Prostate gland (tissue), 2 donors: ENCODE data around the gene XRCC4. TPM values are rescaled to one million over a fixed set of nuclear protein-coding genes. Genes with fewer than 3 reads are reported as not detected.
"Not testable (repeated sequence)": the region's sequence is repeated elsewhere in the genome, so short reads cannot be mapped to it uniquely, and the experiment has no call there.

Experiments used
- DNase-seq: peaks from one replicate; pipeline ENCODE4 v3.0.0-alpha.2; 2019; ENCODE audit warnings: low spot score
- H3K27ac ChIP-seq, 2 donors: fragments of 200-600 bp; sonication (generic); 2 replicates each; pipeline ENCODE4 v1.5.1; 2017 to 2019
- H3K27me3 ChIP-seq: fragments of 200-600 bp; sonication (generic); replicated peaks from 2 replicates; pipeline ENCODE4 v1.5.1; 2019; ENCODE audit not compliant: insufficient read depth
- H3K36me3 ChIP-seq, 2 donors: fragments of 200-600 bp; sonication (generic); 1 replicate in 1 of 2; 2 replicates in 1 of 2; pipeline versions ENCODE4 v1.5.1 to v1.8.1; 2017 to 2019
- H3K4me1 ChIP-seq: fragments of 200-600 bp; sonication (generic); replicated peaks from 2 replicates; pipeline ENCODE4 v1.5.1; 2019
- H3K4me3 ChIP-seq, 2 donors: fragments of 200-600 bp; sonication (generic); 2 replicates each; pipeline ENCODE4 v1.5.1; 2017 to 2019
- H3K9me3 ChIP-seq: fragments of 200-600 bp; sonication (generic); 2 replicates; pipeline ENCODE4 v1.5.1; 2017
- POLR2A ChIP-seq: fragments of 450-650 bp; IDR thresholded peaks from one replicate; pipeline ENCODE4 v1.6.1; 2016; ENCODE audit warnings: antibody characterized with exemption, mild to moderate bottlenecking
- POLR2AphosphoS5 ChIP-seq: sonication (generic); formaldehyde crosslinking; IDR thresholded peaks from one replicate; pipeline ENCODE4 v1.6.1; 2017; ENCODE audit warnings: antibody characterized with exemption
- WGBS: methylation state at CpG from one replicate; pipeline ENCODE4 v1.1.5; 2018; 5-methylcytosine and 5-hydroxymethylcytosine counted together
- intact Hi-C: fragments of 100-400 bp; cut with DNase I; formaldehyde crosslinking; loops from one replicate; pipeline ENCODE4 v1.14.2; 2022
- total RNA-seq, 2 donors: library from RNA; depleted of rRNA; stranded (reverse); fragments of >200 nt; gene quantifications; one replicate each; pipeline ENCODE4 v1.1.0, GENCODE V29; 2016
- TF ChIP-seq, protein P1 (sequence below), 4 experiments: fragments of 200-600 bp in 2 of 4; fragments of 450-650 bp in 2 of 4; sonication (generic) in 2 of 4; IDR thresholded peaks; 1 replicate in 3 of 4; 2 replicates in 1 of 4; pipeline ENCODE4 v1.5.1; 2016 to 2019; ENCODE audit warnings: antibody characterized with exemption in 4 of 4, mild to moderate bottlenecking in 2 of 4, moderate library complexity in 2 of 4

The XRCC4 gene
- total RNA-seq, 2 donors from 2014 or later, result 7.3 to 11.4 TPM

DNA sequence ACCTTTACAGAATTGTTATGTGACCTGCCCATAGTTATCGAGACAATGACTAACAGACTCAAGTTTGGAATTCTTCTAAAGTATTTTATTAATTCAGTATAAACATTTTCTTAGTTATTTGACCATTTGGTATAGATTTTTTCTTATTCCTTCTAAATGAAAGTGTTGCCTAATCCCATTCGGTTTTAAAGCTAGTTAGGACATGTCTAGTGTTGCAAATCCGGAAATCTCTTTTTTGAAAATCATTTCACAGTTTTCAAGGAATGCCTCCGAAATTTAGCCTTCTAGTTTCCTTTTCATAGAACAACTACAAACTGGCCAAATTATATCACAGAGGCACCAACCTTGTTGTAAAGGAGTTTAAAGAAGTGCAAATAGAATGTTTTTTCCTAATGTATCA, 171.8 kb downstream of the XRCC4 start:
- H3K27me3 ChIP-seq, result no peaks in the 10 kb centered on the region
- intact Hi-C loops, result no loop called here
- no peak for DNase-seq
- no peaks in the 10 kb centered on the region for H3K36me3 ChIP-seq
- H3K4me3 ChIP-seq, result no peak overlapping the region
- H3K27ac ChIP-seq, result no peak overlapping the region
- H3K9me3 ChIP-seq, result no peaks in the 10 kb centered on the region
- TF ChIP-seq POLR2AphosphoS5, result no peak
- 69% methylated on average over 4 of the region's 4 CpGs for WGBS
- H3K4me1 ChIP-seq, result no peaks in the 10 kb centered on the region

DNA sequence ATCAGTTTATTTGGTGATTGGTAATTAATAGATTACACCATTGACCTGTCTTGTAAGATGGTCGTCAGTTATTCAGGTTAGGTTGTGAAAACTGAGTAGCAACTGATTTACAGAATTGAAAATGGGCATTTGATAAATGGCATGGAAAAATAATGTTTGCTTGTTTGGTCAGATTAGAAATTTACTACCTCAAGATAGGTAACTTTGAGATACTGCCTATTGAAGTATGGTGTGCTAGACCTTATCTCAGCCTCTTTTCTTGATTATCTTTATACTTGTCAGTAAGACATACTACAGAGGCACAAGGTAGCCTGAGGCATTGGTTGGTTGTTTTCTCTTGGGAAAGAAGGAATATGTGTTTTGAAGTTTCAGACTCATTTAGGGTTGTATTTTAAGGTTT, 174.5 kb downstream of the XRCC4 start:
- TF ChIP-seq POLR2AphosphoS5 (no peak), POLR2A (no peak)
- TF ChIP-seq, protein P1, sequence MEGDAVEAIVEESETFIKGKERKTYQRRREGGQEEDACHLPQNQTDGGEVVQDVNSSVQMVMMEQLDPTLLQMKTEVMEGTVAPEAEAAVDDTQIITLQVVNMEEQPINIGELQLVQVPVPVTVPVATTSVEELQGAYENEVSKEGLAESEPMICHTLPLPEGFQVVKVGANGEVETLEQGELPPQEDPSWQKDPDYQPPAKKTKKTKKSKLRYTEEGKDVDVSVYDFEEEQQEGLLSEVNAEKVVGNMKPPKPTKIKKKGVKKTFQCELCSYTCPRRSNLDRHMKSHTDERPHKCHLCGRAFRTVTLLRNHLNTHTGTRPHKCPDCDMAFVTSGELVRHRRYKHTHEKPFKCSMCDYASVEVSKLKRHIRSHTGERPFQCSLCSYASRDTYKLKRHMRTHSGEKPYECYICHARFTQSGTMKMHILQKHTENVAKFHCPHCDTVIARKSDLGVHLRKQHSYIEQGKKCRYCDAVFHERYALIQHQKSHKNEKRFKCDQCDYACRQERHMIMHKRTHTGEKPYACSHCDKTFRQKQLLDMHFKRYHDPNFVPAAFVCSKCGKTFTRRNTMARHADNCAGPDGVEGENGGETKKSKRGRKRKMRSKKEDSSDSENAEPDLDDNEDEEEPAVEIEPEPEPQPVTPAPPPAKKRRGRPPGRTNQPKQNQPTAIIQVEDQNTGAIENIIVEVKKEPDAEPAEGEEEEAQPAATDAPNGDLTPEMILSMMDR (IDR thresholded peaks at IDR 0.05), result no peak
- no peak overlapping the region for H3K27ac ChIP-seq
- no peaks in the 10 kb centered on the region for H3K4me1 ChIP-seq
- DNase-seq, result no peak
- no peak overlapping the region for H3K4me3 ChIP-seq
- WGBS, result 84% methylated on average over 1 of the region's 1 CpG
- intact Hi-C loops, result no loop called here
- no peaks in the 10 kb centered on the region for H3K36me3 ChIP-seq
- no peaks in the 10 kb centered on the region for H3K9me3 ChIP-seq
- no peaks in the 10 kb centered on the region for H3K27me3 ChIP-seq

DNA sequence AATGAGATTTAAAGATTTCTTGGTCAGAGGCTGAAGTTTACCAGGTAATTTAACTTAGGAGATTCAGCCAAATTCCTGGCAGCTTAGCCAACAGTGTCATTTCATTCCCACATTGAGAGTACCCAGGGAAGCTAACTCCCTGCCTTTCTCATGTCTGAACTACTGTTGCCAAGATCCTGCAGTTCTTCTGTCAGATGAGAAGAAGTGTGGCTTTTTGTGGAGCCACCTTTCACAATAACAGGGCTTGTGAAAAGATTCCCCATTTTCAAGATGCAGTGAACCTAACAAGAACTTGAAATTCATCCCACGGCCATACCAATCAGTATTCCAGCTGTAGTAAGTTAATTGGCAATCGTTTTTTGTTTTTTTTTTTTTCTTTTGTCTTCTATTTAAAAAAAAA, 176.4 kb downstream of the XRCC4 start:
- intact Hi-C loops, result no loop called here
- no peak for DNase-seq

DNA sequence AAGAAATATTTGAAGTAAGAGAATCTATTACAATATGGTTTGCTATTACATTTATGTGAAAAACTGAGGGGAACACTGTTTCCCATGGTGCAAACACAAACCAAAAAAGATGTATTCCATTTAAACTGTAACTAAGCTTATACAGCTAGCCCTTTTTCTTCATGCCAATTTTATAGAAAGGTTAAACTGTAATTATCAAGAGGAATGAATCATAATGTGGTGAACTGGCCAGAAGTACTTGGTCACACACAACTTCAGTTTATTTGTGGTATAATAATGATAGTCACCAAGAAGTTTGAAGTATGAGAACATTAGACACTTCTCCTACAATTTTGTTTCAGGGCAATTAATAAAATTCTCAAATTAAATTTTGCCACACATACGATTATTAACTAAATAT, 177.9 kb downstream of the XRCC4 start:
- intact Hi-C loops, result no loop called here
- Histone ChIP-seq H3K27ac (no peak overlapping the region), H3K9me3 (no peaks in the 10 kb centered on the region), H3K27me3 (no peaks in the 10 kb centered on the region), H3K4me1 (no peaks in the 10 kb centered on the region), H3K4me3 (no peak overlapping the region), H3K36me3 (no peaks in the 10 kb centered on the region)
- 63% methylated on average over 1 of the region's 1 CpG for WGBS
- TF ChIP-seq POLR2AphosphoS5 (no peak), POLR2A (no peak)
- TF ChIP-seq, protein P1 (IDR thresholded peaks at IDR 0.05), result no peak
- no peak for DNase-seq

More for the DNA sequence above, 176.4 kb downstream of the XRCC4 start:
- H3K27ac ChIP-seq, result no peak overlapping the region
- no peaks in the 10 kb centered on the region for H3K36me3 ChIP-seq
- 38% methylated on average over 2 of the region's 2 CpGs for WGBS
- H3K27me3 ChIP-seq, result no peaks in the 10 kb centered on the region
- H3K9me3 ChIP-seq, result no peaks in the 10 kb centered on the region
- H3K4me1 ChIP-seq, result no peaks in the 10 kb centered on the region
- TF ChIP-seq, protein P1 (IDR thresholded peaks at IDR 0.05), result no peak
- no peak for TF ChIP-seq POLR2AphosphoS5
- TF ChIP-seq POLR2A, result no peak
- no peak overlapping the region for H3K4me3 ChIP-seq

DNA sequence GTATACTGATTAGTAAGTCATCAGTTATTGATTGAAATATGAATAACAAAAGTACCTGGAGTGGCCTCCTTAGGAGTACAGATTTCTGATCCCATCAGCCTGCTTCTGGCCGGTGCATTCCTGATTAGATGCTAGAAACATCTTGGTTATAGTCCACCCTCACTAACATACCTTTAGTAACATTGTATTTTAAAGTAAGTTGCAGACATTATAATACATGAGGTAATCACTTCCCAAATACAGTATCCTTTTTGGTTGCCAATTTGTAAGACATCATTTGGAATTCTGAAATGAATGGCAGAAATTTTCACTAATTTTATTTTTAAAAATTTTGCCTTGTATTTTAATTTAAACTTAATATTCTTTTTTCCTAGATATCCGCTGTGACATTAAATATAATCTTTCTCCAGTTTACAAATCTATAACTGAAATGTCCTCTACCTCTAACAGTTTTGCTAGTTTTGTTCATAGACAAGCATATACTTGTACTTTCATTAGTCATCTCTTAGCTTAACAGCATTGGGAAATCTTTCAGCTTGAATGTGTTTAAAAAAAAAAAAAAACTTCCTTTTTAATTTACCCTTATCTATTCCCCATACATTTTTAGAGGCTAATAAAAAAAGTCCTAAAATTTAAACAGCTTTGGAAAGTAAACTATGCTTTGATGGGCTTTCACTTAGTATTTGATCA, 178.9 kb downstream of the XRCC4 start:
- Histone ChIP-seq H3K36me3 (no peaks in the 10 kb centered on the region), H3K27ac (no peak overlapping the region), H3K9me3 (no peaks in the 10 kb centered on the region), H3K4me1 (no peaks in the 10 kb centered on the region), H3K4me3 (no peak overlapping the region), H3K27me3 (no peaks in the 10 kb centered on the region)
- WGBS, result 69% methylated on average over 2 of the region's 2 CpGs
- intact Hi-C loops, result no loop called here
- no peak for DNase-seq
- no peak for TF ChIP-seq POLR2AphosphoS5
- TF ChIP-seq, protein P1 (IDR thresholded peaks at IDR 0.05), result no peak
- no peak for TF ChIP-seq POLR2A

DNA sequence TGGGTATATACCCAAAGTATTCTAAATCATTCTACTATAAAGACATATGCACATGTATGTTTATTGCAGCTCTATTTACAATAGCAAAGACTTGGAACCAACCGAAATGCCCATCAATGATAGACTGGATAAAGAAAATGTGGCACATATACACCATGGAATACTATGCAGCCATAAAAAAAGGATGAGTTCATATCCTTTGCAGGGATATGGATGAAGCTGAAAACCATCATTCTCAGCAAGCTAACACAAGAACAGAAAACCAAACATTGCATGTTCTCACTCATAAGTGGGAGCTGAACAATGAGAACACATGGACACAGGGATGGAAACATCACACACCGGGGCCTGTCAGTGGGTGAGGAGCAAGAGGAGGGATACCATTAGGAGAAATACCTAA, 180.3 kb downstream of the XRCC4 start:
- H3K27ac ChIP-seq, H3K4me1 ChIP-seq, H3K36me3 ChIP-seq, DNase-seq, H3K4me3 ChIP-seq, intact Hi-C loops, H3K9me3 ChIP-seq, H3K27me3 ChIP-seq: not testable (repeated sequence)
- WGBS, result 98% methylated on average over 2 of the region's 2 CpGs
